Measurements from ENCODE around the gene ETFBKMT.

DNA sequence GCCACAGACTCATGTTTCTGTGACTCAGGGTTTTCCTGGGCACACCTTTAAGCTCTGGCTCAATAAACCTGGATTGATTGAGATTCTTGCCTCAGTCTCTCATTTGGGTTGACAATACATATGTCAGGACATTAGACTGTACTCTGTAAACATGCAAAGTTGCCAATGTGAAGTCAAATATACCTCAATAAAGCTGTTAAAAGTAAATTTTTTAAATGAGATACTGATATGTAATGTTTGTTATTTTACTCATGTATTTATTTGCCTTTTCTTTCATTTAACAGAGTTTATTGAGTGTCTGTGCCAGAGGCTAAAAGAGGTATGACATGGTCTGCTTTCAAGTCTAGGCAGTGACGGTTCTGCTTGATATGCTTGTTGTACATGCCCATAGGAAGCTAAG is 3.7 kb upstream of the ETFBKMT start:
- TF ChIP-seq TEAD4 (CRISPR knock-in tag; IDR thresholded peaks at IDR 0.05): no peak
- TF ChIP-seq, protein P1, sequence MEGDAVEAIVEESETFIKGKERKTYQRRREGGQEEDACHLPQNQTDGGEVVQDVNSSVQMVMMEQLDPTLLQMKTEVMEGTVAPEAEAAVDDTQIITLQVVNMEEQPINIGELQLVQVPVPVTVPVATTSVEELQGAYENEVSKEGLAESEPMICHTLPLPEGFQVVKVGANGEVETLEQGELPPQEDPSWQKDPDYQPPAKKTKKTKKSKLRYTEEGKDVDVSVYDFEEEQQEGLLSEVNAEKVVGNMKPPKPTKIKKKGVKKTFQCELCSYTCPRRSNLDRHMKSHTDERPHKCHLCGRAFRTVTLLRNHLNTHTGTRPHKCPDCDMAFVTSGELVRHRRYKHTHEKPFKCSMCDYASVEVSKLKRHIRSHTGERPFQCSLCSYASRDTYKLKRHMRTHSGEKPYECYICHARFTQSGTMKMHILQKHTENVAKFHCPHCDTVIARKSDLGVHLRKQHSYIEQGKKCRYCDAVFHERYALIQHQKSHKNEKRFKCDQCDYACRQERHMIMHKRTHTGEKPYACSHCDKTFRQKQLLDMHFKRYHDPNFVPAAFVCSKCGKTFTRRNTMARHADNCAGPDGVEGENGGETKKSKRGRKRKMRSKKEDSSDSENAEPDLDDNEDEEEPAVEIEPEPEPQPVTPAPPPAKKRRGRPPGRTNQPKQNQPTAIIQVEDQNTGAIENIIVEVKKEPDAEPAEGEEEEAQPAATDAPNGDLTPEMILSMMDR (IDR thresholded peaks at IDR 0.05): no peak

All from WTC11 (cell line).